GM12878 (cell line): ENCODE results near the gene MBNL1. TPM values are rescaled to one million over a fixed set of nuclear protein-coding genes. Genes with fewer than 3 reads are reported as not detected.

Experiments
- CHD4 ChIP-seq: fragments of 200-600 bp; sonication (generic); IDR thresholded peaks from 2 replicates; pipeline ENCODE4 v1.6.1; 2016; ENCODE audit warnings: mild to moderate bottlenecking
- HDAC6 ChIP-seq: fragments of 200-600 bp; sonication (generic); IDR thresholded peaks from one replicate; pipeline ENCODE4 v1.8.0; 2017; ENCODE audit warnings: antibody characterized with exemption; ENCODE audit not compliant: unreplicated experiment
- MXI1 ChIP-seq: fragments of 150-350 bp; IDR thresholded peaks from 2 replicates; pipeline ENCODE4 v1.6.1; 2011; ENCODE audit warnings: low read depth, mild to moderate bottlenecking, inconsistent platforms, low read length, improper control_type of control experiment
- polyA plus RNA-seq, 11 experiments: library from polyadenylated mRNA; depleted of rRNA in 4 of 11; unstranded in 6 of 11; stranded (reverse) in 5 of 11; fragments of >200 nt; fragmentation: Nextera tagmentation in 4 of 11; fragmentation: Illumina TruSeq in 1 of 11; extraction: Ambion mirVana in 4 of 11; extraction: Trizol in 1 of 11; gene quantifications; 1 replicate in 1 of 11; 2 replicates in 10 of 11; pipeline versions ENCODE4 v1.2.1 to v1.2.3, GENCODE V29; 2011 to 2016; ENCODE audit warnings: inconsistent platforms in 2 of 11, missing spikeins in 2 of 11, low read depth in 1 of 11
- total RNA-seq, 4 experiments: library from RNA; depleted of rRNA in 3 of 4; stranded (reverse); fragments of >200 nt in 3 of 4; fragmentation: Illumina TruSeq in 1 of 4; extraction: Trizol in 1 of 4; gene quantifications; 2 replicates each; pipeline versions ENCODE4 v1.2.1 to v1.2.3, GENCODE V29; 2013 to 2021
- TF ChIP-seq, protein P1 (sequence below): fragments of 450-650 bp; IDR thresholded peaks from 2 replicates; pipeline ENCODE4 v1.6.1; 2017; ENCODE audit warnings: mild to moderate bottlenecking, moderate library complexity
- TF ChIP-seq, protein P2 (sequence below): IDR thresholded peaks from 2 replicates; pipeline ENCODE4 v1.6.1; 2011; ENCODE audit warnings: borderline replicate concordance, low read depth, mild to moderate bottlenecking, moderate library complexity, mixed read lengths, low read length; ENCODE audit not compliant: insufficient read depth; ENCODE audit errors: extremely low read length

Gene MBNL1
- total and polyA plus RNA-seq, 10 of the 15 experiments (the other 5 are each of a cell fraction or from before 2014, with no cell fraction given): 59.6 to 337 (median 143) TPM

DNA sequence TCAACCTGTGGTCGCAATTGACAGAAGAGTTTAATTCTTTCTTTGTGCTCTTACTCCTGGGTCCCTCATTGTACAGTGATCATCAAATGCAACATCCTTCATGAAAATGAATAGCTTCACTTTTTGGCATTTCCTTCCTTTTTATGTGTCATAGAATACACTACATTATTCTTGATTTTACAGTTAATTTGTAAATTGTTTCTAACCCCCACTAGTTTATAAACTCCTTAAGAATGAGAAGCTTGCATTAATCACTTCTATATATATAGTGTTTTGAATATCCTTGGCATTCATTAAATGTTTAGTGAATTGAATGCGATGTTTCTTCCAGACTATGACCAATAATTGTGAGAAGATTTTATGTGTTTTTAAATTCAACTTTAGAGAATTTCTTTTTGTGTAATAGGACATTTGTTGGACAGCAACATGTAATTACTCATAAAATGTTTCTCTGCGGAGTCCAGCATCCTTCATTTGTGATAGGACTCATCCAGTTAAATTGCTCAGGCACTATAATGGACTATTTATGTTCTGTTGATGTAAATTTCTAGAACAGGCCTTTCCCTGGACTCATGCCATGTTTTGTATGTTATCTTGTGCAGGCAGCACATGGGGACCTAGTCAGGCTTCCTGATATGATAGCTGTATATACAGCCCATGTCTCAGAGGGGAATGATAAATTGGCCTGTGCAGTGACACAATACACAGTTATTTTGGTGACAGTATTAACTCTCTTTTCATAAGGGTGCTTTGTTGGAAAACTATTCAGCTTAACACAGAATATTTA lies 51.3 kb downstream of the MBNL1 start (continued):
- TF ChIP-seq, protein P1, sequence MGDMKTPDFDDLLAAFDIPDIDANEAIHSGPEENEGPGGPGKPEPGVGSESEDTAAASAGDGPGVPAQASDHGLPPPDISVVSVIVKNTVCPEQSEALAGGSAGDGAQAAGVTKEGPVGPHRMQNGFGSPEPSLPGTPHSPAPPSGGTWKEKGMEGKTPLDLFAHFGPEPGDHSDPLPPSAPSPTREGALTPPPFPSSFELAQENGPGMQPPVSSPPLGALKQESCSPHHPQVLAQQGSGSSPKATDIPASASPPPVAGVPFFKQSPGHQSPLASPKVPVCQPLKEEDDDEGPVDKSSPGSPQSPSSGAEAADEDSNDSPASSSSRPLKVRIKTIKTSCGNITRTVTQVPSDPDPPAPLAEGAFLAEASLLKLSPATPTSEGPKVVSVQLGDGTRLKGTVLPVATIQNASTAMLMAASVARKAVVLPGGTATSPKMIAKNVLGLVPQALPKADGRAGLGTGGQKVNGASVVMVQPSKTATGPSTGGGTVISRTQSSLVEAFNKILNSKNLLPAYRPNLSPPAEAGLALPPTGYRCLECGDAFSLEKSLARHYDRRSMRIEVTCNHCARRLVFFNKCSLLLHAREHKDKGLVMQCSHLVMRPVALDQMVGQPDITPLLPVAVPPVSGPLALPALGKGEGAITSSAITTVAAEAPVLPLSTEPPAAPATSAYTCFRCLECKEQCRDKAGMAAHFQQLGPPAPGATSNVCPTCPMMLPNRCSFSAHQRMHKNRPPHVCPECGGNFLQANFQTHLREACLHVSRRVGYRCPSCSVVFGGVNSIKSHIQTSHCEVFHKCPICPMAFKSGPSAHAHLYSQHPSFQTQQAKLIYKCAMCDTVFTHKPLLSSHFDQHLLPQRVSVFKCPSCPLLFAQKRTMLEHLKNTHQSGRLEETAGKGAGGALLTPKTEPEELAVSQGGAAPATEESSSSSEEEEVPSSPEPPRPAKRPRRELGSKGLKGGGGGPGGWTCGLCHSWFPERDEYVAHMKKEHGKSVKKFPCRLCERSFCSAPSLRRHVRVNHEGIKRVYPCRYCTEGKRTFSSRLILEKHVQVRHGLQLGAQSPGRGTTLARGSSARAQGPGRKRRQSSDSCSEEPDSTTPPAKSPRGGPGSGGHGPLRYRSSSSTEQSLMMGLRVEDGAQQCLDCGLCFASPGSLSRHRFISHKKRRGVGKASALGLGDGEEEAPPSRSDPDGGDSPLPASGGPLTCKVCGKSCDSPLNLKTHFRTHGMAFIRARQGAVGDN: no peak
- TF ChIP-seq MXI1 (no peak), CHD4 (no peak), HDAC6 (no peak)
- TF ChIP-seq, protein P2, sequence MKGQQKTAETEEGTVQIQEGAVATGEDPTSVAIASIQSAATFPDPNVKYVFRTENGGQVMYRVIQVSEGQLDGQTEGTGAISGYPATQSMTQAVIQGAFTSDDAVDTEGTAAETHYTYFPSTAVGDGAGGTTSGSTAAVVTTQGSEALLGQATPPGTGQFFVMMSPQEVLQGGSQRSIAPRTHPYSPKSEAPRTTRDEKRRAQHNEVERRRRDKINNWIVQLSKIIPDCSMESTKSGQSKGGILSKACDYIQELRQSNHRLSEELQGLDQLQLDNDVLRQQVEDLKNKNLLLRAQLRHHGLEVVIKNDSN: no peak
